Endothelial cell of umbilical vein (primary cell): ENCODE measurements around the gene FGFR3. TPM values are rescaled to one million over a fixed set of nuclear protein-coding genes. Genes with fewer than 3 reads are reported as not detected.
A peak's percentile ranks its signal among the peaks of the same experiment; 100 is the strongest.

ENCODE experiments used
- BruUV-seq: library from RNA; stranded (reverse); fragments of 400-500 nt; replicated peaks from 2 replicates; lab custom pipeline; 2021; lab: Mats Ljungman, UMichigan
- CTCF ChIA-PET: fragments of 300-600, 350-600 bp; sonication (Branson Sonifier 250); formaldehyde crosslinking; loops from one replicate; lab custom pipeline; 2021; ENCODE audit warnings: antibody characterized with exemption, inconsistent platforms; lab: Charles Lee
- POLR2A ChIA-PET: fragments of 300-600, 350-600 bp; sonication (Branson Sonifier 250); formaldehyde crosslinking; loops from one replicate; lab custom pipeline; 2021; ENCODE audit warnings: antibody characterized with exemption, inconsistent platforms; lab: Charles Lee
- DNase-seq: peaks from one replicate; pipeline ENCODE4 v3.0.0-alpha.2; 2011; ENCODE audit warnings: low read depth, low spot score
- FAIRE-seq: peaks from 2 replicates; lab custom pipeline; 2011; peaks lifted over from hg19 to GRCh38; lab: Jason Lieb, UNC
- H2AFZ ChIP-seq: 2 replicates; pipeline ENCODE4 v1.6.0; 2012; ENCODE audit warnings: low read depth, low read length, control low read depth, inconsistent platforms
- H3K27ac ChIP-seq: 2 replicates; pipeline ENCODE4 v1.5.1; 2011; ENCODE audit warnings: low read depth, mild to moderate bottlenecking, control low read depth, low read length, moderate library complexity; ENCODE audit not compliant: insufficient read depth
- H3K27me3 ChIP-seq, 2 experiments: 2 replicates each; pipeline versions ENCODE4 v1.6.0 to v1.6.1; 2011; ENCODE audit warnings: low read length in 2 of 2, mixed read lengths in 1 of 2; ENCODE audit not compliant: control insufficient read depth in 2 of 2, insufficient read depth in 2 of 2
- H3K36me3 ChIP-seq, 2 experiments: 2 replicates in 1 of 2; 3 replicates in 1 of 2; pipeline ENCODE4 v1.5.1; 2011; ENCODE audit warnings: low read length in 2 of 2, mild to moderate bottlenecking in 1 of 2, moderate library complexity in 1 of 2; ENCODE audit not compliant: control insufficient read depth in 2 of 2, insufficient read depth in 2 of 2; ENCODE audit errors: extremely low read depth in 1 of 2
- H3K4me1 ChIP-seq: 3 replicates; pipeline ENCODE4 v1.5.1; 2011; ENCODE audit warnings: mild to moderate bottlenecking, low read length; ENCODE audit not compliant: control insufficient read depth, insufficient read depth; ENCODE audit errors: extremely low read depth
- H3K4me2 ChIP-seq: 2 replicates; pipeline ENCODE4 v1.6.1; 2011; ENCODE audit warnings: low read length, control low read depth, mixed read lengths; ENCODE audit not compliant: insufficient read depth
- H3K4me3 ChIP-seq, 3 experiments: fragments of 200-600 bp in 1 of 3; sonication (generic), shearing (Covaris generic) in 1 of 3; replicated peaks in 1 of 3; 2 replicates each; pipeline ENCODE4 v1.5.1; 2011 to 2016; ENCODE audit warnings: control low read depth in 3 of 3, low read length in 3 of 3, mild to moderate bottlenecking in 2 of 3, inconsistent platforms in 1 of 3, low read depth in 1 of 3, moderate library complexity in 1 of 3; ENCODE audit not compliant: insufficient read depth in 1 of 3
- H3K79me2 ChIP-seq: 2 replicates; pipeline ENCODE4 v1.6.0; 2012; ENCODE audit warnings: low read length, inconsistent platforms; ENCODE audit not compliant: control insufficient read depth, insufficient read depth
- H3K9ac ChIP-seq: replicated peaks from 2 replicates; pipeline ENCODE3; 2011; ENCODE audit warnings: low read length, control low read depth; ENCODE audit not compliant: insufficient read depth; ENCODE audit errors: extremely low read depth
- H3K9me1 ChIP-seq: replicated peaks from 3 replicates; pipeline ENCODE4 v1.6.0; 2011; ENCODE audit warnings: mild to moderate bottlenecking, low read length; ENCODE audit not compliant: control insufficient read depth, insufficient read depth; ENCODE audit errors: extremely low read depth
- H3K9me3 ChIP-seq: replicated peaks from 2 replicates; pipeline ENCODE4 v1.5.1; 2012; ENCODE audit warnings: low read length, inconsistent platforms; ENCODE audit not compliant: control insufficient read depth, insufficient read depth
- H4K20me1 ChIP-seq: replicated peaks from 2 replicates; pipeline ENCODE3; 2011; ENCODE audit warnings: mild to moderate bottlenecking, low read length; ENCODE audit not compliant: control insufficient read depth, insufficient read depth; ENCODE audit errors: extremely low read depth
- EZH2 ChIP-seq: IDR thresholded peaks from 2 replicates; pipeline ENCODE4 v1.6.1; 2012; ENCODE audit warnings: borderline replicate concordance, low read depth, mild to moderate bottlenecking, moderate library complexity, low read length, inconsistent platforms; ENCODE audit not compliant: severe bottlenecking
- FOS ChIP-seq: IDR thresholded peaks from 2 replicates; pipeline ENCODE4 v1.6.1; 2011; ENCODE audit warnings: mild to moderate bottlenecking, low read length, moderate library complexity, borderline replicate concordance; ENCODE audit not compliant: insufficient read depth
- GATA2 ChIP-seq: IDR thresholded peaks from 2 replicates; pipeline ENCODE4 v1.7.0; 2011; ENCODE audit warnings: low read depth, mild to moderate bottlenecking, moderate library complexity, mixed read lengths, low read length; ENCODE audit not compliant: insufficient read length, insufficient read depth
- JUN ChIP-seq: IDR thresholded peaks from 2 replicates; pipeline ENCODE4 v1.6.1; 2011; ENCODE audit warnings: borderline replicate concordance, low read depth; ENCODE audit not compliant: insufficient read length, insufficient read depth
- MYC ChIP-seq: IDR thresholded peaks from one replicate; pipeline ENCODE4 v1.6.1; 2011; ENCODE audit warnings: mild to moderate bottlenecking, low read depth, low read length
- POLR2A ChIP-seq: IDR thresholded peaks from 2 replicates; pipeline ENCODE4 v1.6.1; 2012; ENCODE audit warnings: low read depth, mild to moderate bottlenecking, control low read depth, low read length
- POLR2AphosphoS5 ChIP-seq: IDR thresholded peaks from 2 replicates; pipeline ENCODE4 v1.6.1; 2012; ENCODE audit warnings: low read depth, mild to moderate bottlenecking, control low read depth, low read length, moderate library complexity; ENCODE audit not compliant: insufficient read depth
- dilution Hi-C: fragments of 300-500 bp; cut with MboI; formaldehyde crosslinking; loops from one replicate; pipeline ENCODE4 v1.15.0; 2019; ENCODE audit warnings: low sequenced_read_pairs; ENCODE audit not compliant: extremely low pct_ligation_motif_present
- intact Hi-C: fragments of 100-400 bp; cut with micrococcal nuclease; formaldehyde crosslinking; loops from one replicate; pipeline ENCODE4 v1.10.0; 2022
- polyA plus RNA-seq, 4 experiments: library from polyadenylated mRNA; depleted of rRNA in 3 of 4; stranded (reverse) in 3 of 4; unstranded in 1 of 4; fragments of >200 nt; gene quantifications; 2 replicates each; pipeline versions ENCODE4 v1.2.1 to v1.2.3, GENCODE V29; 2011 to 2012; ENCODE audit warnings: missing spikeins in 1 of 4
- total RNA-seq: library from RNA; stranded (reverse); gene quantifications from 2 replicates; pipeline ENCODE4 v1.2.3, GENCODE V29; 2021
- TF ChIP-seq, protein P1 (sequence below): IDR thresholded peaks from 2 replicates; pipeline ENCODE4 v1.6.1; 2011; ENCODE audit not compliant: insufficient read depth, insufficient read length
- TF ChIP-seq, protein P2 (sequence below), 2 donors: IDR thresholded peaks; 1 replicate in 1 of 2; 2 replicates in 1 of 2; pipeline ENCODE4 v1.5.1; 2011; ENCODE audit warnings: low read length in 2 of 2, mild to moderate bottlenecking in 2 of 2, moderate library complexity in 2 of 2, control low read depth in 1 of 2, inconsistent platforms in 1 of 2, low read depth in 1 of 2; ENCODE audit not compliant: insufficient read depth in 1 of 2; ENCODE audit errors: extremely low read depth in 1 of 2

FGFR3 gene
- total and polyA plus RNA-seq, 2 donors (not counting 3 experiments of a cell fraction or from before 2014, with no cell fraction given), result 0.73 to 1.2 TPM

DNA sequence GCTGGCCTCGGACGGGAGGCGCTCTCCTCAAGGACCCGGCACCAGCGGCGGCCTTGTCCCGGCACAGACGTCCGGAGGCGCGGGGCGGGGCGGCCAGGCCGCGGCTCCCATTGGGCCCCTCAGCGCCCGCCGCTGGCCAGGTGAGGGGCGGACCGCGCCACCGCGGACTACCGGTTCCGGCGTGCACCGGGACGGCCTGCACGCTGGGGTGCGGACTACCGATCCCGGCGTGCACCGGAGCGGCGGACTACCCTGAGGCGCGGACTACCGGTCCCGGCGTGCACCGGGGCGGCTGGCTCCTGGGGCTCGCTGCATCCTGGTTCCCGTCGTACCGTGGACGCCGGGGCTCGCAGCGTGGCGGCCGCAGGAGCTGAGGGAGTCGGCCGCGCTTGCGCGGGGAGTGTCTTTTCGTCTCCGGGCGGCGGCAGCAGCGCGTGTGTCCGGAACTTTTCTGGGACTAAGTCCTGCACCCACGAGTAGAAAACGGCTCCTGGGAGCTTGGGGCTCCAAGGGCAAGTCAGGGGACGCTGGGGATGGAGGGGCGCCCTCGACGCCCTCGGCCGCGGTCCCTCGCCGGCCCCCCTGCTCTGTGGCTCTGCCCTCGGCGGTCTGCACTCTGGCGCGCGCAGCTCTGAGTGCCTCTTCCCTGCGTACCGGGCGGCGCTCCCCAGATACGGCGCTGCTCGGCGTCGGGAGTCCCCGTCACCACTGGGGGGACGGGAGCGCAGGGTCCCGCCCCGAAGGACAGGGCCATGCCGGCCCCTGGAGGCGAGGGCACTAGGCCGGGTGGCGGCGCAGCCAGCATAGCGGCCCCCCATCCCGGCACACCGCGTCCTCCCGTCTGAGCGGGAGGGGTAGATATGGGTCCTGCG lies 63.2 kb downstream of the FGFR3 start, which contains the start of gene LETM1:
Gene LETM1 (minus strand): TSS at position 86 of the 872 bp plus-strand sequence. CDS start 206 bp downstream, outside the sequence.
- intact Hi-C loops, result loop anchor here (1.0 to 2.0 kb wide), 3 partner anchors 14 to 54 kb away; no protein-coding TSS in a partner anchor

More for the DNA sequence above, 63.2 kb downstream of the FGFR3 start, which contains the start of gene LETM1:
- ChIA-PET POLR2A (no interaction called here), CTCF (interaction anchor here (0.5 to 4.8 kb wide), 7 partner anchors 12 to 55 kb away, joined by 3 to 25 read pairs (median 3); partner anchors contain the start of gene NSD2)
- DNase-seq (peak; percentile 90), FAIRE-seq (peak; percentile 76)
- Histone ChIP-seq H3K4me3 (peak within 1 kb of the TSS; percentile 44 to 88 (median 83)), H3K4me1 (peaks cover 17% of the 10 kb centered on the region), H3K4me2 (peak within 1 kb of the TSS; percentile 86), H4K20me1 (no peaks in the 10 kb centered on the region), H3K27me3 (no peaks in the 10 kb centered on the region), H3K27ac (peak within 1 kb of the TSS; percentile 28), H3K9ac (peak within 1 kb of the TSS; percentile 69), H3K36me3 (no peaks in the 10 kb centered on the region), H3K9me3 (no peaks in the 10 kb centered on the region), H3K9me1 (no peaks in the 10 kb centered on the region), H2AFZ (peak within 1 kb of the TSS; percentile 70), H3K79me2 (peaks cover 52% of the 10 kb centered on the region)
- dilution Hi-C loops, result no loop called here
- BruUV-seq, result TSS peak; percentile 38
- TF ChIP-seq GATA2, result no peak
- no peak for TF ChIP-seq FOS
- TF ChIP-seq, protein P1, sequence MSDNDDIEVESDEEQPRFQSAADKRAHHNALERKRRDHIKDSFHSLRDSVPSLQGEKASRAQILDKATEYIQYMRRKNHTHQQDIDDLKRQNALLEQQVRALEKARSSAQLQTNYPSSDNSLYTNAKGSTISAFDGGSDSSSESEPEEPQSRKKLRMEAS, result no peak
- peak; percentile 66 for TF ChIP-seq POLR2A
- peak; percentile 86 for TF ChIP-seq POLR2AphosphoS5
- TF ChIP-seq EZH2, result no peak
- TF ChIP-seq MYC, result peak; percentile 46
- no peak for TF ChIP-seq JUN
- TF ChIP-seq, protein P2, sequence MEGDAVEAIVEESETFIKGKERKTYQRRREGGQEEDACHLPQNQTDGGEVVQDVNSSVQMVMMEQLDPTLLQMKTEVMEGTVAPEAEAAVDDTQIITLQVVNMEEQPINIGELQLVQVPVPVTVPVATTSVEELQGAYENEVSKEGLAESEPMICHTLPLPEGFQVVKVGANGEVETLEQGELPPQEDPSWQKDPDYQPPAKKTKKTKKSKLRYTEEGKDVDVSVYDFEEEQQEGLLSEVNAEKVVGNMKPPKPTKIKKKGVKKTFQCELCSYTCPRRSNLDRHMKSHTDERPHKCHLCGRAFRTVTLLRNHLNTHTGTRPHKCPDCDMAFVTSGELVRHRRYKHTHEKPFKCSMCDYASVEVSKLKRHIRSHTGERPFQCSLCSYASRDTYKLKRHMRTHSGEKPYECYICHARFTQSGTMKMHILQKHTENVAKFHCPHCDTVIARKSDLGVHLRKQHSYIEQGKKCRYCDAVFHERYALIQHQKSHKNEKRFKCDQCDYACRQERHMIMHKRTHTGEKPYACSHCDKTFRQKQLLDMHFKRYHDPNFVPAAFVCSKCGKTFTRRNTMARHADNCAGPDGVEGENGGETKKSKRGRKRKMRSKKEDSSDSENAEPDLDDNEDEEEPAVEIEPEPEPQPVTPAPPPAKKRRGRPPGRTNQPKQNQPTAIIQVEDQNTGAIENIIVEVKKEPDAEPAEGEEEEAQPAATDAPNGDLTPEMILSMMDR (IDR thresholded peaks at IDR 0.05; ENCODE audit: extremely low read depth in 1 of 2, insufficient read depth in 1 of 2, low read depth in 1 of 2, low read length in 2 of 2), result peak; percentile 8 to 20
